ENCODE results near the gene MALSU1. TPM values are rescaled to one million over a fixed set of nuclear protein-coding genes. Genes with fewer than 3 reads are reported as not detected.

Gene MALSU1
- total RNA-seq, 6 experiments from 2014 or later, result 36.7 to 55.1 (median 44.7) TPM

DNA sequence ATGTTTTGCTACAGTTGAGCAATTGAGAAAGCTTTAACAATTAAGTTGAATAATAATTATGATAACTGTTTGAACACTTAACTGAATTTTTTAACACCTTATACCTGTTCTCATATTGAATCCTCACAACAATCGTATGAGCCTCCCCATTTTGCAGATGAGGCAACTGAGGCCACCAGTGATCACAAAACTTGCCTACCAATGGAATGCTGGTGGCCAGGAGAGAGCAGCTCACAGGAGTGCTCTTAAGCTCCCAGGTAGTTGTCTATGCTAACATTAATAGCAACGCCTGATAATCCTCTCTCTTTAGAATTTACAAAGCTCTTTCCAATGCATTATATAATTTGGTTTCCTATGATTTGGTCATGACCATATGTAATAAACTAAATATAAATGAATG, 31.0 kb upstream of the MALSU1 start:
- Histone ChIP-seq H3K27me3 (no peaks in the 10 kb centered on the region), H3K4me3 (no peak overlapping the region), H3K27ac (no peak overlapping the region), H3K4me1 (no peaks in the 10 kb centered on the region), H3K36me3 (no peaks in the 10 kb centered on the region), H3K9me3 (no peaks in the 10 kb centered on the region)
- intact Hi-C loops (cut with DNase I), result no loop called here
- ATAC-seq (no peak), DNase-seq (no peak)
- WGBS (ENCODE audit: insufficient coverage, low coverage, low lambda C conversion rate, missing lambda C conversion rate), result 74% methylated on average over 2 of the region's 2 CpGs
- TF ChIP-seq CTCF (IDR thresholded peaks at IDR 0.05), result no peak
- TF ChIP-seq POLR2A (IDR thresholded peaks at IDR 0.05), result no peak

GRCh38 chr7:23268746-23269145, 30.4 kb upstream of the MALSU1 start:
- H3K4me1 ChIP-seq, result no peaks in the 10 kb centered on the region
- no peaks in the 10 kb centered on the region for H3K36me3 ChIP-seq
- intact Hi-C loops (cut with DNase I), result no loop called here
- DNase-seq (no peak), ATAC-seq (no peak)
- no peak for TF ChIP-seq POLR2A (IDR thresholded peaks at IDR 0.05)
- no peak for TF ChIP-seq CTCF (IDR thresholded peaks at IDR 0.05)
- H3K9me3 ChIP-seq, result no peaks in the 10 kb centered on the region
- H3K27ac ChIP-seq, result no peak overlapping the region
- WGBS (ENCODE audit: insufficient coverage, low coverage, low lambda C conversion rate, missing lambda C conversion rate), result 77% methylated on average over 3 of the region's 4 CpGs
- H3K4me3 ChIP-seq, result no peak overlapping the region
- no peaks in the 10 kb centered on the region for H3K27me3 ChIP-seq

- H3K27me3 ChIP-seq, result no peaks in the 10 kb centered on the region
- intact Hi-C loops (cut with DNase I), result no loop called here
- no peak overlapping the region for H3K4me3 ChIP-seq
- H3K9me3 ChIP-seq, result no peaks in the 10 kb centered on the region
- no peak for DNase-seq
- no peak for ATAC-seq
- TF ChIP-seq POLR2A (IDR thresholded peaks at IDR 0.05), result no peak
- TF ChIP-seq CTCF (IDR thresholded peaks at IDR 0.05), result no peak
- no peak overlapping the region for H3K27ac ChIP-seq
- H3K4me1 ChIP-seq, result no peaks in the 10 kb centered on the region
- no peaks in the 10 kb centered on the region for H3K36me3 ChIP-seq
- WGBS (ENCODE audit: insufficient coverage, low coverage, low lambda C conversion rate, missing lambda C conversion rate), result 88% methylated on average over 2 of the region's 2 CpGs
Measured at GRCh38 chr7:23272275-23272674, 26.9 kb upstream of the MALSU1 start.

DNA sequence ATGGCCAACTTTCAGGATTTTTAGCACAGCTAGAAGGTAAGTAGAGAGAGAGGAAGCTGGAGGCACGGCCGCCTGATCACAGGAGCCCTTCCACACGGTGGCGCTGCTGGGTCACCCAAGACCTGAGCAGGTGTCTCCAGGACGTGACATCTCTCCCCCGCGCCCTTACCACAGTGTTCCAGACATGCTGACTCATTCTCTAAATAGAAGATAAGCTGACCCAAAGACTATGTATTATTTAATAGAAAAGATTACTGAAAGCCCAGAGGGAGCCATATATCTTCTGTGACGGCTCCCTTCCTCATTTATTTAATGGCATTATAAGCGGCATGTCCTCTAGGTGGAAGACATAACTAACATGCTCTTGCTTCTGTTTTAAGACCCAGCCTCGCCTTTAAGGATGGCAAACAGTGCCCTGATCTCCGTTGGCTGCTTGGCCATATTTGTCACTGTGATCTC, 26.0 kb upstream of the MALSU1 start:
- intact Hi-C loops (cut with DNase I), result no loop called here
- no peaks in the 10 kb centered on the region for H3K27me3 ChIP-seq
- DNase-seq (peak; percentile 93 to 94 (median 93)), ATAC-seq (peak; percentile 99 to 100 (median 99))
- TF ChIP-seq POLR2A (IDR thresholded peaks at IDR 0.05) (no peak), CTCF (IDR thresholded peaks at IDR 0.05) (peak; percentile 82 to 91 (median 88))
- H3K4me1 ChIP-seq, result no peaks in the 10 kb centered on the region
- peak overlapping the region in 1 of 3 donors; percentile 28 for H3K4me3 ChIP-seq
- 5% methylated on average over 11 of the region's 11 CpGs for WGBS (ENCODE audit: insufficient coverage, low coverage, low lambda C conversion rate, missing lambda C conversion rate)
- peak overlapping the region in 1 of 3 donors; percentile 19 for H3K27ac ChIP-seq
- no peaks in the 10 kb centered on the region for H3K9me3 ChIP-seq
- no peaks in the 10 kb centered on the region for H3K36me3 ChIP-seq

GRCh38 chr7:23275912-23276311, 23.2 kb upstream of the MALSU1 start:
- intact Hi-C loops (cut with DNase I), result no loop called here
- H3K36me3 ChIP-seq, result no peaks in the 10 kb centered on the region
- WGBS (ENCODE audit: insufficient coverage, low coverage, low lambda C conversion rate, missing lambda C conversion rate), result 84% methylated on average over 5 of the region's 5 CpGs
- DNase-seq (no peak), ATAC-seq (no peak)
- TF ChIP-seq CTCF (IDR thresholded peaks at IDR 0.05) (no peak), POLR2A (IDR thresholded peaks at IDR 0.05) (no peak)
- no peaks in the 10 kb centered on the region for H3K4me1 ChIP-seq
- no peak overlapping the region for H3K4me3 ChIP-seq
- no peak overlapping the region for H3K27ac ChIP-seq
- no peaks in the 10 kb centered on the region for H3K9me3 ChIP-seq
- H3K27me3 ChIP-seq, result no peaks in the 10 kb centered on the region

All from right lobe of liver (tissue), 6 donors.